GM19467 (cell line): ENCODE data around the gene NOS1AP.
"Not testable (repeated sequence)": the region's sequence is repeated elsewhere in the genome, so short reads cannot be mapped to it uniquely, and the experiment has no call there.

Experiments
- ATAC-seq: cut with Tn5 transposase; IDR thresholded peaks from one replicate; pipeline ENCODE4 v1.9.1; 2021; ENCODE audit warnings: mild to moderate bottlenecking, moderate library complexity; ENCODE audit not compliant: unreplicated experiment

The NOS1AP gene

DNA sequence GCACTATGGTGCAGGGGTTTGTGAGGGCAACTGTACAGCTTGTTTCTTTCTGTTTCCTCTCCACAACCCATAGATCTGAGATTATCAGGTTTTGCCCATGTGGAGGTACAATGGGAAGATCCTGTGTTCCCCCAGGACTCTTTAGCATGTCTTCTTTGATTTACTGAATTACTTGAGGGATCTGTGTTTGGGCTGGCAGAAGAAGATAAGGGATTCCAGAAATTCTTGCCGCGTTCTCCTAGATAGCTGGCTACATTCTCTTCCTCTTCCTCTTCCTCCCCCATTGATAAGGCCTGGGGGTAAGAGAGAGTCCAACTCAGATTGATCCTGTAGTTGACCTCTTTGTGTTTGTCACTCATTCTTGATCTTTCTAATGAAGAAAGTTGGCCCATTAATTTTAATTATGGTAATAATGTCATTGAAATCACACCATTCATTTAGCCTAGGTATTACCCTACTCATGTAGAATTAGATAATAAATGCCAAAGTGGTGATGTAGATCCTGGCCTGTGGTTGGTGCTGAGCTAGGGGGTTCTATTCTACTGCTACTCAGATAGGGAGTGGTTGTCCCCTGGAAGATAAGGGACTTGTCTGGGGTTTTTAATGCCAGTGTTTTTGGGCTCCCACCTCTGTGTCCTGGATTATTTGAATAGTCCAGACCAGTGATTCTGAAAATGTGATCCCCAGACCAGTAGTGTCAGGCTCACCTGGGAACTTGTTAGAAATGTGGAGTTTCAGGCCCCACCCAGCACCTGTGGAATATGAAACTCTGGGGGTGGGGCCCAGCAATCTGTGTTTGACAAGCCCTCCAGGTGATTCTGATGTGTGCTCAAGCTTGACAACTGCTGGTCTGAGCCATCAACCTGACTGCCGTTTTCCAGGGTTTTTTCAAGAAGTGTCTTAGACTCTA, 122.2 kb downstream of the NOS1AP start:
- ATAC-seq = no peak

DNA sequence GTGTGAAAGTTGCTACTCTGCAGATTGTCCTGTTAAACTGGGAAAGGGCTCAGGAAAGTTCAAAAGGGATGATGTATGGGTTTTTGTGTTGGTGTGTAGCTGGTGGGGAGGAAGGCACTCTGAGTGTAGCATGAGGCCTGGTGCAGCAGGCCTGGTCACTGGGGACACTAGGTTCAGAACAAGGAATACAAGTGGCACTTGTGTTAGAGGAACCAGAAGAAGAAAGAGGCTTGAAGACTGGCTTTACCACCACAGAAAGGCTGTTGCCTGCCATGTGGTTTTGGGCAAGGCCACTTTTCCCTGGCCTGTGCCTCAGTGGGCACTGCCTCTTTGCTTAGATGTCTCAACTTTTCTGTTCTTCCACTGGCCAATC, 122.8 kb downstream of the NOS1AP start:
- ATAC-seq = no peak

GRCh38 chr1:162192763-162193162, 123.3 kb downstream of the NOS1AP start:
- ATAC-seq = no peak

GRCh38 chr1:162193221-162193620, 123.7 kb downstream of the NOS1AP start:
- ATAC-seq = no peak

- ATAC-seq = no peak
These were observed 124.3 kb downstream of the NOS1AP start for GRCh38 chr1:162193815-162194214.

DNA sequence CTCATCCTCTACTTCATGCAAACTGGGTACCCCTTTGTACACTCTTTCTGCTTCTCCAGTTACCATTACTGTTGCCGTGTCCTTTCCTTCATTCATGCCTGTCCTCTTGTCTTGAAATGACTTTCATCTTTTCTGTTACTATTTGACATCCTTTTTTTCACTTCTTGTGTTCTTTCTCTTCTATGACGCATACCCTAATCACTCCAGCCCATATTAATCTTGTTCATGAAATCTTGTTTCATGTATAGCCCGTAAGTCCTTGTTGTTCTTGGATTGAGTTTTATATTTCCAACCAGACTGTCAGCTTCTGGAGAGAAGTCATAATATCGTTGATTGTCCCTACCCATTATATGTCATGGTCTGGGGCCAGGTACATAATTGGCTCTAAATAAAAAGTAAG, 126.1 kb downstream of the NOS1AP start:
- ATAC-seq = no peak

- ATAC-seq = no peak
These were observed 126.9 kb downstream of the NOS1AP start for GRCh38 chr1:162196387-162196786.

DNA sequence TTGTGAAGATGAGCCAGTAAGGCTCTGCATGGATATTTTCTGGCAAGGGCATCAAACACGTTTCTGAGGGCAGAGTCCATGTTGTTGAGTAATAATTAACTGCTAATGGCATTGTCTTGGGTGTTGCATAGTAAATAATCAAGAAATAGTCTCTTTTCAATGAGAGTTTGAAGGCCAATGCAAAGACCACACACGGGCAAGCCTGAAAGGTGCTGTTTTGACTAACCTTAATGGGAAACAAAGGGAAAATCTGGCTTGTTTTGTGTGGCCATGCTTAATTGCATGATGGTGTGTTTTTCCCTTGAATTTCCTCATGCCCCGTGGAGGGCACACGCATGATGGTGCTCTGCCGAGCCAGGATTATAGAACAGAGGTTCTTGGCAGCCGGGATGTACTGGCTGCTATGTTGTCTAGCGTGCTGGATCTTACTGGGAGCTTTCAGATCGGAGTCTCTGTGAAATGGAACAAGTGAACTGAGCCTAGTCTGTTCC, 127.6 kb downstream of the NOS1AP start:
- ATAC-seq = no peak

DNA sequence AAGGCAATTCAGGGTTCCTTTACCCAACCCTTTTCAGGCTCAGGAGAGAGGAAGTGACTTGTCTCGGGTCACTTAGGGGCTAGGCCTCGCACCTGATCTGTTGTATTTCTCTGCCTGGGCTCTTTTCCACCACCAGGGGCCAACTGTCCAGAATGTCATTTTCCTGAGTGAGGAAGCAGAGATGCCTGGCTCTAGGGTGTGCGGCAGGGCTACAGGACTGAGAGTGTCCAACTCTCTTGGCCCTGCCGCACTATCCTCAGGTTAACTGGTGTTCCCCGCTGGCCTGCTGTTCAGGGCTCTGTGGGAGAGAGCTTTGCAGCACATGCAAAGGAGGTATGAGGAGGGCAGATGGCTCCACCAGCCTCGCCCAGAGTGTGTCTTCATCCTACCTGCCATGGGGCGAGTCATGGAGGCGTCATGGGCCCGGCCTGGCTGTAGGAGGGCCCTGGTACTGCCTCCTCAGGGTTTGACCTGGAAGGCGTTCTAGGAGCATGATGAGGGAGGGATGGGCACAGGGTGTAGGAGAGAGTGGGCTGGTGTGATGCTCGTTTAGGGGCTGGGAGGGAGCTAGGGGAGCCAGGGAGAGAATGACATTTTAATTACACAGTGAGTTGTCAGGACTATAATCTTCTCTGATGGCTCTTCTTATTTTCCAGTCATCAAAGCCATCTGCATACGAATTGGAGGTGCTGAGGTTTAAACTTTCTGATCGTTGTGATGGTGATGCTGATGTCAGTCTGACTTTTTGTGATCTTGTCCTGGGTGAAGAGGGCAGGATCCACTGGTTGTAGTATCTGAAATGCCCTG, 128.3 kb downstream of the NOS1AP start:
- no peak for ATAC-seq

DNA sequence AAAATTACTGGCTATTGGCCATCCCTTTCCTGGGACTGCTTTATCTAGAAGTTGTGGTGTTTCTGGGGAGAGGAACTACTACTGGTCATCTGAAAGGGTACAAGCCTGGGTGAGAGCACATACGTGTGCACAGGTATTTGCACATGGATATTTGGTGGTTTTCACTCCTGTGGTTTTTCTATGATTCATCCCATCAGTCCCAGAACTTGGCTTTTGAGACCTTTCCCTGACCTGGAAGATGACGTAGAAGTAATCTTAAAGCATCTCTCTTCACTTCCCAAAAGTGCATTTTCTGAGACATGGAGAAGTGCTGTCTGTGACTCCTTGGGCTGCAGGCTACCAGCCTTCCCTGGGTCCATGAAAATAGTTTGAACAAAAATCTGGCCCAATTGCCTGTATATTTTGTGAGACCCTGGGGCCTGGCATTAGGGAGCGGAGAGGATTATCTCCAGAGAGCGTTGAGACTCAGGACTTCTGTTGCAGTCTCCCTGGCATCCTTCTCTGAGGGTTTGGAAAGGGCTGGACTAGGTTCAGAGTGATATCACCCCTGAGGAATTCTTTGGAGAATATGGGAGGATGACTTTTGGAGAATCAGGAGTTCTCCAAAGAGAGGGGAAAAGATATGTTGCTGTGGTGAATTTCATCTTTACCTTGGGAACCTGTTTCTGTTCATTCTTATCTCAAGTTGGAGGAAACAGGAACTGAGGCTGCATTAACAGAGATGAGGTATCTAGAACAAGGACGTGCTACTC, 130.8 kb downstream of the NOS1AP start:
- no peak for ATAC-seq

- not testable (repeated sequence) for ATAC-seq
These were observed 131.6 kb downstream of the NOS1AP start for GRCh38 chr1:162201062-162201461.

DNA sequence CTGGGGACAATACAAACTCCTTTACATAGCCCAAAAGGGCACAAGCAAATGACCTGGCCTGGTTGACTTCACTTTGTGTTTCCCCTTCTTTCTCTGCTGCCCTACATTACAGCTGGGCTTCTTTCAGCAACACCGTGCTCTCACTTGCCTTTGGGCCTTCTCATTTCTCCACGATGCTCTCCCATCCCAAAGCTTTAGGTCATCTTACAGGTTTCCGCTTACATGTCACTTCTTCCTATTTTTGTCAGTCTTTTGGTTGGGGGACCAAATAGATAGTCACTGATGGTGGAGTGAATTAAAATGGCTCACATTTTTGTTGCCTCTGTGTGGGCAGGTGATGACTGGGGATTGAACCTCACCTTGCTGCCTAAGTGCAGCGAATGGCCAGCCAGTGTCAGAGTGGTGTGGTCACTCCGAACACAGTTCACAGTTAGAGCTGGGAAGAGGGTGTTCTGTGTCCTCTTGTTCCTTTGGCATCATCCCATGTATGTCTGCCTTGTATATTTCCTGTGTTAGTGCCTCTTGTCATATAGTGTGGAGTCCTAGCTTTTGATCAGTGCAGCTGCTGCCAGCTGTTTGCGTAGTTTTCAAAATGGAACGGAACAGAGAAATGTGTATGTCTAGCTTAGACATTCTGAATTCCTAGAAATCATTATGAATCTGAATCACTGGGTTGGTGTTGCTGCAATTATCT, 134.8 kb downstream of the NOS1AP start:
- ATAC-seq = no peak

DNA sequence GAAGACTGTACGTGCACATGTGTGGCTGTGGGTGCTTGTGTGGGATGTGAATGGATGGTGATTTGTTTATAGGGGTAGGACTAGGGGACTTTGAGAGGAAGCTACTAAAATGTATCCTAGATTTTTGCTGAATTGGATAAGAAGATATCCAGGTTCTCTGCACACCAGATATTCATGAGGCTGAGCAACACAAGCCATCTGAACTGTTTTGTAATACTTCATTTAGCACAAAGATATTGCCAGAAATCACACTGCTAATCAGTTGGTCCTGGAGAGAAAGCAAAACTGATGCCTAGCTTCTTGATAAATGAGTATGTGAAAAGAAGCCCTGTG, 135.3 kb downstream of the NOS1AP start:
- no peak for ATAC-seq

- no peak for ATAC-seq
These were observed 136.8 kb downstream of the NOS1AP start for GRCh38 chr1:162206300-162206699.

DNA sequence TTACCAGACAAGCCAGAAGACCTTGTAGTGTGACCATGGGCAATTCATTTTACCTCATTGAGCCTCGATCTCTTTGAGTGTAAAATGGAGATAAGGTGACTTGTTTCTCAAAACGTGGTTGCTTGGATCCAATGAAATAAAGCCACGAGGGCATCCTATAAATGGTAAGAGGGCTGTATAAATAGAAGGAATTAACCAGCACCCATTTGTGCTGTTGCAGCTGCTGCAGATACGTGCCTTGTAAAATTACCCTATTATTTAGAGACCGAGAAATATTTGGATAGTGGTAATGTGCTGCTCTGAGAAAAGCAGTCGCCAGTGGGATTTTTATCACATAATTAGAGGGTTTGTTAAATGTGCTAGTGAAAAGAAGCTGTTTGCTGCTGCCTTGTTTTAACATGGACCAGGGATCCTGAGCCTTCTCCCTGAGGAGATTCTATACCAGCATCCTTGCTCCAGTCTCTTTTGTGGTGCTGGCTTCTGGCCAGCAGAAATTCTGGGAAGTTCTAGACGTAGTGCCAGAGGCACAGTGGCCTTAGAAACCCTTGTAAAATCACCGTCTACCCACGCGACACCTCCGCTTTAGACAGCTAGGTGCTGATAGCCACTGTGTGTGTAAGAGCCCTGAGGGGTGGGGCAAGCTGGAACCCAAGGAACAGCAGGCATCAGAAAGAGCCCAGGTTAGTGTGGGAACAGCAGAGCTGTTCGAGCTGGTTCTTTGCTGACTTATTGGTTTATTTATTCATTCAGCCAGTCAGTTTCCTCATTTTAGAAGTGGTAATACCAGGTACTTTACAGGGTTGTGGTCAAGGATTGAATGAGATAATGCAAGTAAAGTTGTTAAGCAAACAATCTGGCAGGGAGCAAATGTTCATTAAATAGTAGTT, 137.5 kb downstream of the NOS1AP start:
- ATAC-seq = no peak

- ATAC-seq = no peak
These were observed 138.4 kb downstream of the NOS1AP start for GRCh38 chr1:162207862-162208261.

DNA sequence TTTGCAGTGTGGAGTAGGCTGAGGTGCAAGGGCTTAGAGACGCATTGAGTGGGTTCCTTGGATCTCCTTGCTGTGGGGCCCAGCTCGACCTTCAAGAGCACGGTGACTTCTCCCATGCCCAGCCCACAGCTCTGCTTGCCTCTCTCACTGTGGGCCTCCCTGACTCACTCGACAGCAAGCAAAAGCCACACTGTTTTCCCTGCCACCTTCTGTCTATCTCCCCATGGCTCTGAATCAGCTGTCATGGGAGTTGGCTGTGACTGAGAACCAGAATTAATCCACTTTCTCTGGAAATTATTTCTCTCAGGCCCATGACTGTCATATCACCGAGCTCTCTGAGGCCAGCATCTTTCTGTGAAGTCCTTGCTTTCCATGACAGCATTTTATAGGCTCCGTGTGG, 140.7 kb downstream of the NOS1AP start:
- no peak for ATAC-seq

DNA sequence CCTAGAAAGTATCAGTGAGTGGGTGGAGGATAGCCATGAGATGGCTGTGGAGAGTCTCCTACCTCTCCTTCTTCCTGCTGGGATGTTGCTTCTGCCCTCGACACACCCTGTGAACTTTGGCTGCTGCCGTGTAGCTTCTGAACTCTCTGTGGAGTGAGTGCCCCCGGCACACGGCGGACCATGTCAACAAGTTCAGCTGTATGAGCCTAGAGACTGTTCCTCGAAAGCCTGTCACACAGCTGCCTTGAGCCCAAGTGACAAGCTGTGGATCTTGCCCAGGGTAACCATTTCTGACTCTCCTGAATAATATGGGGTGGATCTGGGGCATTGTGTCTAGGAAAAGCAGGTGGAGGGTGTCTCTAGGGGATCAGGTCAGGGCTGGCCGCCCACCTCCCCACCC, 143.2 kb downstream of the NOS1AP start:
- no peak for ATAC-seq

GRCh38 chr1:162213281-162213912, 143.9 kb downstream of the NOS1AP start:
- no peak for ATAC-seq
